ENCODE measurements around the gene BSND. TPM values are rescaled to one million over a fixed set of nuclear protein-coding genes. Genes with fewer than 3 reads are reported as not detected.

BSND gene
- total and polyA plus RNA-seq, 4 experiments from 2014 or later = not detected

- no peak for DNase-seq
- no peaks in the 10 kb centered on the region for H3K9me3 Mint-ChIP-seq
- Histone ChIP-seq H3K9me3 (ENCODE audit: control insufficient read depth in 1 of 2, low read length in 2 of 2) (no peaks in the 10 kb centered on the region), H3K27me3 (ENCODE audit: insufficient read depth, low read length) (peaks cover 3% of the 10 kb centered on the region), H3K4me3 (ENCODE audit: low read length in 2 of 2) (no peak overlapping the region), H3K36me3 (ENCODE audit: insufficient read depth, low read length) (no peaks in the 10 kb centered on the region), H3K4me1 (ENCODE audit: insufficient read depth, low read length) (no peaks in the 10 kb centered on the region), H3K27ac (ENCODE audit: low read depth, low read length) (no peak overlapping the region)
- intact Hi-C loops (cut with micrococcal nuclease) = no loop called here
- ChIA-PET CTCF (ENCODE audit: partially characterized antibody) (interaction anchor here (2.4 to 14.5 kb wide), 2 partner anchors 9 to 38 kb away, joined by 10 to 337 read pairs; no protein-coding TSS in a partner anchor), POLR2A (ENCODE audit: partially characterized antibody) (no interaction called here)
- H3K36me3 Mint-ChIP-seq = no peaks in the 10 kb centered on the region
- H3K27ac Mint-ChIP-seq = peak overlapping the region in 1 of 7 donors; percentile 9
- H3K4me3 Mint-ChIP-seq = no peak overlapping the region
- H3K27me3 Mint-ChIP-seq = peaks cover under 1 to 10% of the 10 kb centered on the region in 2 donors
- no peaks in the 10 kb centered on the region for H3K4me1 Mint-ChIP-seq
Measured at GRCh38 chr1:54987427-54987826, 11.3 kb upstream of the BSND start.

GRCh38 chr1:54987919-54988705 is 10.6 kb upstream of the BSND start:
- Histone ChIP-seq H3K27me3 (ENCODE audit: insufficient read depth, low read length) (peaks cover 3% of the 10 kb centered on the region), H3K4me3 (ENCODE audit: low read length in 2 of 2) (no peak overlapping the region), H3K36me3 (ENCODE audit: insufficient read depth, low read length) (no peaks in the 10 kb centered on the region), H3K4me1 (ENCODE audit: insufficient read depth, low read length) (no peaks in the 10 kb centered on the region), H3K9me3 (ENCODE audit: control insufficient read depth in 1 of 2, low read length in 2 of 2) (no peaks in the 10 kb centered on the region), H3K27ac (ENCODE audit: low read depth, low read length) (no peak overlapping the region)
- Mint-ChIP-seq H3K27ac (no peak overlapping the region), H3K36me3 (no peaks in the 10 kb centered on the region), H3K4me1 (no peaks in the 10 kb centered on the region), H3K9me3 (no peaks in the 10 kb centered on the region), H3K27me3 (peaks cover 0 to 10% of the 10 kb centered on the region in 2 donors), H3K4me3 (no peak overlapping the region)
- intact Hi-C loops (cut with micrococcal nuclease) = no loop called here
- ChIA-PET POLR2A (ENCODE audit: partially characterized antibody) (no interaction called here), CTCF (ENCODE audit: partially characterized antibody) (interaction anchor here (1.3 to 14.5 kb wide), 3 partner anchors 8 to 39 kb away, joined by 3 to 337 read pairs (median 10); no protein-coding TSS in a partner anchor)
- DNase-seq = no peak

GRCh38 chr1:54988975-54989374 is 9.8 kb upstream of the BSND start:
- DNase-seq = no peak
- H3K9me3 Mint-ChIP-seq = no peaks in the 10 kb centered on the region

DNA sequence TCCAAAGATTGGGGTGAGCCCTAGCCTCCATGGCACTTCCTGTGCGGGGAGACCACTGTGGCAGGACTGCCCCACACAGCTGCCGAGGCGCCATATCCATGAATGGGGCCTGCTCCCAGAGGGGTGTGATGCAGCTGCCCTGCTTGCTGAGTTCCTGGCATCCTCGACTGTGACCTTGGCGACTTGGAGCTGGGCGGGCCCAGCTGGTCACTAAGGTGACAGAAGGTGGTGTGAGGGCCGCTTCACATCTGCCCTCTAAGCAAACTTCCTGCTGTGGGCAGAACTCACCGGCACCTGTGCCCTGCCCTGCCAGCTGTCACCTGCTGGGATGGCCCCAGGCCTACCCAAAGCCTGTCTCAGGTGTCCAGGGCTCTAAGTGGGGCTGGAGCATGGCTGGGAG is 9.3 kb upstream of the BSND start:
- Histone ChIP-seq H3K27ac (ENCODE audit: low read depth, low read length) (no peak overlapping the region), H3K36me3 (ENCODE audit: insufficient read depth, low read length) (no peaks in the 10 kb centered on the region), H3K4me1 (ENCODE audit: insufficient read depth, low read length) (no peaks in the 10 kb centered on the region), H3K9me3 (ENCODE audit: control insufficient read depth in 1 of 2, low read length in 2 of 2) (no peaks in the 10 kb centered on the region), H3K4me3 (ENCODE audit: low read length in 2 of 2) (no peak overlapping the region), H3K27me3 (ENCODE audit: insufficient read depth, low read length) (no peaks in the 10 kb centered on the region)
- intact Hi-C loops (cut with micrococcal nuclease) = no loop called here
- DNase-seq = no peak
- Mint-ChIP-seq H3K27ac (no peak overlapping the region), H3K9me3 (no peaks in the 10 kb centered on the region), H3K4me1 (no peaks in the 10 kb centered on the region), H3K27me3 (peaks cover 0 to 5% of the 10 kb centered on the region in 2 donors), H3K4me3 (no peak overlapping the region), H3K36me3 (no peaks in the 10 kb centered on the region)
- POLR2A ChIA-PET (ENCODE audit: partially characterized antibody) = no interaction called here
- CTCF ChIA-PET (ENCODE audit: partially characterized antibody) = interaction anchor here (1.3 to 14.5 kb wide), 2 partner anchors 12 to 40 kb away, joined by 3 to 337 read pairs; no protein-coding TSS in a partner anchor

More at GRCh38 chr1:54988975-54989374, 9.8 kb upstream of the BSND start:
- intact Hi-C loops (cut with micrococcal nuclease) = no loop called here
- Mint-ChIP-seq H3K36me3 (no peaks in the 10 kb centered on the region), H3K27me3 (peaks cover 0 to 5% of the 10 kb centered on the region in 2 donors), H3K4me1 (no peaks in the 10 kb centered on the region), H3K4me3 (no peak overlapping the region), H3K27ac (peak overlapping the region in 1 of 7 donors; percentile 16)
- POLR2A ChIA-PET (ENCODE audit: partially characterized antibody) = no interaction called here
- Histone ChIP-seq H3K4me3 (ENCODE audit: low read length in 2 of 2) (no peak overlapping the region), H3K9me3 (ENCODE audit: control insufficient read depth in 1 of 2, low read length in 2 of 2) (no peaks in the 10 kb centered on the region), H3K36me3 (ENCODE audit: insufficient read depth, low read length) (no peaks in the 10 kb centered on the region), H3K27ac (ENCODE audit: low read depth, low read length) (no peak overlapping the region), H3K4me1 (ENCODE audit: insufficient read depth, low read length) (no peaks in the 10 kb centered on the region), H3K27me3 (ENCODE audit: insufficient read depth, low read length) (peaks cover under 1% of the 10 kb centered on the region)
- CTCF ChIA-PET (ENCODE audit: partially characterized antibody) = interaction anchor here (1.3 to 14.5 kb wide), 2 partner anchors 11 to 40 kb away, joined by 3 to 337 read pairs; no protein-coding TSS in a partner anchor

GRCh38 chr1:54989968-54990810 is 8.5 kb upstream of the BSND start:
- no peaks in the 10 kb centered on the region for H3K9me3 ChIP-seq (ENCODE audit: control insufficient read depth in 1 of 2, low read length in 2 of 2)
- no peak for DNase-seq
- Mint-ChIP-seq H3K36me3 (no peaks in the 10 kb centered on the region), H3K9me3 (no peaks in the 10 kb centered on the region), H3K27me3 (peaks cover 0 to 6% of the 10 kb centered on the region in 2 donors), H3K4me3 (no peak overlapping the region), H3K27ac (peak overlapping the region in 1 of 7 donors; percentile 34), H3K4me1 (peaks cover 4 to 5% (median 5%) of the 10 kb centered on the region in 4 donors)
- POLR2A ChIA-PET (ENCODE audit: partially characterized antibody) = no interaction called here
- H3K27me3 ChIP-seq (ENCODE audit: insufficient read depth, low read length) = no peaks in the 10 kb centered on the region
- H3K36me3 ChIP-seq (ENCODE audit: insufficient read depth, low read length) = no peaks in the 10 kb centered on the region
- intact Hi-C loops (cut with micrococcal nuclease) = no loop called here
- H3K4me1 ChIP-seq (ENCODE audit: insufficient read depth, low read length) = peaks cover 3% of the 10 kb centered on the region
- no peak overlapping the region for H3K4me3 ChIP-seq (ENCODE audit: low read length in 2 of 2)
- no peak overlapping the region for H3K27ac ChIP-seq (ENCODE audit: low read depth, low read length)
- CTCF ChIA-PET (ENCODE audit: partially characterized antibody) = interaction anchor here (14.5 kb wide), 1 partner anchor 41 kb away, joined by 337 read pairs; no protein-coding TSS in a partner anchor

GRCh38 chr1:54990916-54991315 is 7.8 kb upstream of the BSND start:
- POLR2A ChIA-PET (ENCODE audit: partially characterized antibody) = no interaction called here
- DNase-seq = no peak
- Histone ChIP-seq H3K9me3 (ENCODE audit: control insufficient read depth in 1 of 2, low read length in 2 of 2) (no peaks in the 10 kb centered on the region), H3K27ac (ENCODE audit: low read depth, low read length) (no peak overlapping the region), H3K4me1 (ENCODE audit: insufficient read depth, low read length) (peaks cover 10% of the 10 kb centered on the region), H3K4me3 (ENCODE audit: low read length in 2 of 2) (no peak overlapping the region), H3K27me3 (ENCODE audit: insufficient read depth, low read length) (no peaks in the 10 kb centered on the region), H3K36me3 (ENCODE audit: insufficient read depth, low read length) (no peaks in the 10 kb centered on the region)
- CTCF ChIA-PET (ENCODE audit: partially characterized antibody) = interaction anchor here (14.5 kb wide), 1 partner anchor 42 kb away, joined by 337 read pairs; no protein-coding TSS in a partner anchor
- Mint-ChIP-seq H3K27me3 (peaks cover under 1 to 5% of the 10 kb centered on the region in 2 donors), H3K4me3 (no peak overlapping the region), H3K36me3 (no peaks in the 10 kb centered on the region), H3K27ac (no peak overlapping the region), H3K9me3 (no peaks in the 10 kb centered on the region), H3K4me1 (peaks cover 12 to 13% (median 12%) of the 10 kb centered on the region in 4 donors)
- intact Hi-C loops (cut with micrococcal nuclease) = no loop called here

DNA sequence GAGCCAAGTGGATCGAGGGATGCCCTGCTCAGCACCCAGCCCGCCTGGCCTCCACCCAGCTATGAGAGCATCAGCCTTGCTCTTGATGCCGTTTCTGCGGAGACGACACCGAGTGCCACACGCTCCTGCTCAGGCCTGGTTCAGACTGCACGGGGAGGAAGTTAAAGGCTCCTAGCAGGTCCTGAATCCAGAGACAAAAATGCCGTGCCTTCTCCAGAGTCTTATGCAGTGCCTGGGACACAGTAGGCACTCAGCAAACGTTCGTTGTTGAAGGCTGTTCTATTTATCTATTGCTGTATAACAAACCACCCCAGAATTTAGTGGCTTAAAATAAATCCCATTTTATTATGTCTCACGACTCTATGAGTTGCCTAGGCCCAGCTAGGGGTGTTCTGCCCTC is 6.8 kb upstream of the BSND start:
- CTCF ChIA-PET (ENCODE audit: partially characterized antibody) = interaction anchor here (1.0 to 14.5 kb wide), 2 partner anchors 43 to 52 kb away, joined by 3 to 337 read pairs; no protein-coding TSS in a partner anchor
- peak overlapping the region in 1 of 7 donors; percentile 47 for H3K27ac Mint-ChIP-seq

More for the DNA sequence above, 6.8 kb upstream of the BSND start:
- DNase-seq = no peak
- H3K27me3 ChIP-seq (ENCODE audit: insufficient read depth, low read length) = peaks cover 5% of the 10 kb centered on the region
- H3K36me3 ChIP-seq (ENCODE audit: insufficient read depth, low read length) = no peaks in the 10 kb centered on the region
- H3K4me1 ChIP-seq (ENCODE audit: insufficient read depth, low read length) = peaks cover 20% of the 10 kb centered on the region
- Mint-ChIP-seq H3K36me3 (no peaks in the 10 kb centered on the region), H3K27me3 (peaks cover 5 to 6% of the 10 kb centered on the region in 2 donors), H3K9me3 (no peaks in the 10 kb centered on the region), H3K4me3 (no peak overlapping the region), H3K4me1 (peaks cover 18 to 22% (median 20%) of the 10 kb centered on the region in 4 donors)
- no peak overlapping the region for H3K27ac ChIP-seq (ENCODE audit: low read depth, low read length)
- H3K4me3 ChIP-seq (ENCODE audit: low read length in 2 of 2) = no peak overlapping the region
- POLR2A ChIA-PET (ENCODE audit: partially characterized antibody) = no interaction called here
- intact Hi-C loops (cut with micrococcal nuclease) = no loop called here
- H3K9me3 ChIP-seq (ENCODE audit: control insufficient read depth in 1 of 2, low read length in 2 of 2) = no peaks in the 10 kb centered on the region

All from CD4-positive, alpha-beta memory T cell (primary cell).